Kidney (tissue), 14 donors: ENCODE measurements around the gene SCN10A. TPM values are rescaled to one million over a fixed set of nuclear protein-coding genes. Genes with fewer than 3 reads are reported as not detected.

Source experiments
- DNase-seq, 5 donors: peaks; one replicate each; pipeline ENCODE4 v3.0.0-alpha.2; 2013 to 2020
- FAIRE-seq: peaks from 2 replicates; lab custom pipeline; 2012; peaks lifted over from hg19 to GRCh38; lab: Jason Lieb, UNC
- H3K27ac ChIP-seq, 2 donors: one replicate each; pipeline ENCODE4 v1.7.0; 2013; ENCODE audit warnings: low read depth in 2 of 2, low read length in 2 of 2, inconsistent platforms in 1 of 2
- H3K27me3 ChIP-seq: one replicate; pipeline ENCODE4 v1.7.1; 2013; ENCODE audit warnings: low read length, inconsistent platforms; ENCODE audit not compliant: control insufficient read depth, insufficient read depth
- H3K36me3 ChIP-seq, 3 donors: one replicate each; pipeline versions ENCODE4 v1.7.0 to v1.7.1; 2013; ENCODE audit warnings: low read length in 3 of 3, control low read depth in 1 of 3, inconsistent platforms in 1 of 3; ENCODE audit not compliant: insufficient read depth in 3 of 3, control insufficient read depth in 2 of 3
- H3K4me1 ChIP-seq, 3 donors: one replicate each; pipeline versions ENCODE4 v1.7.0 to v1.7.1; 2013; ENCODE audit warnings: low read length in 3 of 3, inconsistent platforms in 1 of 3, low read depth in 1 of 3; ENCODE audit not compliant: control insufficient read depth in 2 of 3, insufficient read depth in 2 of 3
- H3K4me3 ChIP-seq, 3 donors: one replicate each; pipeline versions ENCODE4 v1.7.0 to v1.8.1; 2013; ENCODE audit warnings: low read length in 3 of 3, control low read depth in 1 of 3, inconsistent platforms in 1 of 3
- H3K9ac ChIP-seq, 3 donors: one replicate each; pipeline versions ENCODE4 v1.7.0 to v1.7.1; 2013; ENCODE audit warnings: low read length in 3 of 3, control low read depth in 1 of 3, inconsistent platforms in 1 of 3
- H3K9me3 ChIP-seq, 3 donors: one replicate each; pipeline versions ENCODE4 v1.7.0 to v1.7.1; 2013; ENCODE audit warnings: low read length in 3 of 3, control low read depth in 1 of 3, inconsistent platforms in 1 of 3; ENCODE audit not compliant: control insufficient read depth in 2 of 3, insufficient read depth in 1 of 3
- intact Hi-C: fragments of 100-400 bp; cut with DNase I; formaldehyde crosslinking; loops from one replicate; pipeline ENCODE4 v1.11.1; 2022
- polyA plus RNA-seq: library from polyadenylated mRNA; stranded (reverse); fragments of 350-450 nt; fragmentation: Illumina TruSeq; extraction: RNeasy Lipid Tissue Mini Kit (QIAGEN cat#74804); gene quantifications from one replicate; pipeline ENCODE4 v1.2.3, GENCODE V29; 2014; ENCODE audit warnings: low read depth, low replicate concordance; ENCODE audit not compliant: insufficient read depth
- total RNA-seq: library from RNA; stranded (reverse); fragmentation: NEBNext Ultra II Directional; extraction: Animal tissue kit (Norgen Biotek cat#: 25700); gene quantifications from one replicate; pipeline ENCODE4 v1.2.1, GENCODE V29; 2021
- TF ChIP-seq, protein P1 (sequence below): IDR thresholded peaks from 3 replicates; pipeline ENCODE4 v1.5.1; 2012; ENCODE audit warnings: mild to moderate bottlenecking, moderate library complexity, borderline replicate concordance; ENCODE audit not compliant: insufficient read depth; ENCODE audit errors: extremely low read depth
- donor health status: control.
- donor health status: control.
- donor health status: control.
- donor health status: control.
- donor health status: control.
- donor health status: DM: yes; HTN: yes; CAD: no.
- donor health status: Normal renal cell carcinoma (clear cell type).

The SCN10A gene
- total and polyA plus RNA-seq, 2 donors from 2014 or later: not detected

DNA sequence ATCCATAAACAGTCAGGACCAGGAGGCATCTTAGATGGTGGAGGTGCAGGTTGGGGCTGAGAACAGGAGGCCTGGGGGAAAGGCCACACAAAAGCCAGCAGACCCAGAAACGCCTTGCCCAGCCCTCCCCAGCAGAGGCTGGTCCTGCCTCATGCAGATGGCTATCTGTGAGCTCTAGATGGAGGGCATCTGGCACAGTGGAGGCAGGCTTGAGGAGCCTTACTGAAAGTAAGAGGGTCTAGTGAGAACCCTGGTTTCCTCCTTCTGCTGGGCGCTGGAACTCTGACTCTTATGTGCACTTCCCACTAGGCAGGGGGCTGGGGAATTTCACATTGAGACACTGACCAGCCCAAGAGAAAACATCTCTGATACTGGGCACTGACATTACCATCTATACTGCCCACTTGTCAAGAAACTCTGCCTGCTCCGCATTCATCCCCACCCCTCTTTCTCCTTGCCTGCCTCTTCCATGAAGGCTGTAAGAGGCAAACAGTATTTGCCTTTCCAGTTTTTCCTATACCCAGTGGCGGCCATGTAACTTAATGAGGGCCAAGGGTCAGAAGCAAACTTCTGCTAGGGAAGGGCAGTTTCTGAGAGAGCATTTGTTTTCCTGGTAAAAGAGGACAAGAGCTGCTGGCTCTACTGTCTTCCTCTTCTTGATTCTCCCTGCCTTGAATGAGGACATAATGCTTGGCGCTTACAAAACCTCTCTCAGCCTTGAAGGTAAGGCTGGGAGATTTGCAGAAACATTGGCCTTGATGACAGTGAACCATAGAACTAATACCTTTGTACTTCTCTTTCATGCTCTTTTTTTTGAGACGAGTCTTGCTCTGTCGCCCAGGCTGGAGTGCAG is 162.1 kb downstream of the SCN10A start:
- H3K27ac ChIP-seq: no peak overlapping the region
- peak in 1 of 5 donors; percentile 27 for DNase-seq
- no peaks in the 10 kb centered on the region for H3K27me3 ChIP-seq
- H3K36me3 ChIP-seq: no peaks in the 10 kb centered on the region
- H3K9me3 ChIP-seq: no peaks in the 10 kb centered on the region
- TF ChIP-seq, protein P1, sequence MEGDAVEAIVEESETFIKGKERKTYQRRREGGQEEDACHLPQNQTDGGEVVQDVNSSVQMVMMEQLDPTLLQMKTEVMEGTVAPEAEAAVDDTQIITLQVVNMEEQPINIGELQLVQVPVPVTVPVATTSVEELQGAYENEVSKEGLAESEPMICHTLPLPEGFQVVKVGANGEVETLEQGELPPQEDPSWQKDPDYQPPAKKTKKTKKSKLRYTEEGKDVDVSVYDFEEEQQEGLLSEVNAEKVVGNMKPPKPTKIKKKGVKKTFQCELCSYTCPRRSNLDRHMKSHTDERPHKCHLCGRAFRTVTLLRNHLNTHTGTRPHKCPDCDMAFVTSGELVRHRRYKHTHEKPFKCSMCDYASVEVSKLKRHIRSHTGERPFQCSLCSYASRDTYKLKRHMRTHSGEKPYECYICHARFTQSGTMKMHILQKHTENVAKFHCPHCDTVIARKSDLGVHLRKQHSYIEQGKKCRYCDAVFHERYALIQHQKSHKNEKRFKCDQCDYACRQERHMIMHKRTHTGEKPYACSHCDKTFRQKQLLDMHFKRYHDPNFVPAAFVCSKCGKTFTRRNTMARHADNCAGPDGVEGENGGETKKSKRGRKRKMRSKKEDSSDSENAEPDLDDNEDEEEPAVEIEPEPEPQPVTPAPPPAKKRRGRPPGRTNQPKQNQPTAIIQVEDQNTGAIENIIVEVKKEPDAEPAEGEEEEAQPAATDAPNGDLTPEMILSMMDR: no peak
- no peak for FAIRE-seq
- intact Hi-C loops: loop anchor here (10.0 kb wide), 1 partner anchor 129 kb away; no protein-coding TSS in a partner anchor
- no peak overlapping the region for H3K4me3 ChIP-seq
- peaks cover 0 to 10% (median 0%) of the 10 kb centered on the region in 3 donors for H3K4me1 ChIP-seq
- no peak overlapping the region for H3K9ac ChIP-seq

DNA sequence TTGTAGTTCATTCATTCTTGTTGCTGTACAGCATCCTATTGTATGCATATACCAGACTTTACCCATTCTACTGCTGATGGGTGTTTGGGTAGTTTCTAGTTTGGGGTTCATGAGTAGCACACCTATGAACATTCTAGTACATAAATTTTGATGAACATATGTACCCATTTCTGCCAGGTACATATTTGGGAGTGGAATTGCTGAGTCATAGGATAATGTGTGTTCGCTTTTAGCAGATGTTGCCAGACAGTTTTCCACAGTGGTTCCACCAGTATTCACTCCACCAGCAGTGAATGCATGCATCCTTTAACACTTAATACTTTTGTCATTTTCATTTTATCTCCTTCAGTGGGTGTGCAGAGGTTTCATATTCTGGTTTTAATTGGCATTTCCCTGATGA is 163.1 kb downstream of the SCN10A start:
- no peak overlapping the region for H3K27ac ChIP-seq
- TF ChIP-seq, protein P1: no peak
- H3K4me1 ChIP-seq: peaks cover 0 to 14% (median 0%) of the 10 kb centered on the region in 3 donors
- FAIRE-seq: no peak
- H3K27me3 ChIP-seq: peaks cover 2% of the 10 kb centered on the region
- intact Hi-C loops: loop anchor here (10.0 kb wide), 1 partner anchor 128 kb away; no protein-coding TSS in a partner anchor
- no peaks in the 10 kb centered on the region for H3K36me3 ChIP-seq
- no peak overlapping the region for H3K4me3 ChIP-seq
- H3K9me3 ChIP-seq: no peaks in the 10 kb centered on the region
- no peak overlapping the region for H3K9ac ChIP-seq
- no peak for DNase-seq

DNA sequence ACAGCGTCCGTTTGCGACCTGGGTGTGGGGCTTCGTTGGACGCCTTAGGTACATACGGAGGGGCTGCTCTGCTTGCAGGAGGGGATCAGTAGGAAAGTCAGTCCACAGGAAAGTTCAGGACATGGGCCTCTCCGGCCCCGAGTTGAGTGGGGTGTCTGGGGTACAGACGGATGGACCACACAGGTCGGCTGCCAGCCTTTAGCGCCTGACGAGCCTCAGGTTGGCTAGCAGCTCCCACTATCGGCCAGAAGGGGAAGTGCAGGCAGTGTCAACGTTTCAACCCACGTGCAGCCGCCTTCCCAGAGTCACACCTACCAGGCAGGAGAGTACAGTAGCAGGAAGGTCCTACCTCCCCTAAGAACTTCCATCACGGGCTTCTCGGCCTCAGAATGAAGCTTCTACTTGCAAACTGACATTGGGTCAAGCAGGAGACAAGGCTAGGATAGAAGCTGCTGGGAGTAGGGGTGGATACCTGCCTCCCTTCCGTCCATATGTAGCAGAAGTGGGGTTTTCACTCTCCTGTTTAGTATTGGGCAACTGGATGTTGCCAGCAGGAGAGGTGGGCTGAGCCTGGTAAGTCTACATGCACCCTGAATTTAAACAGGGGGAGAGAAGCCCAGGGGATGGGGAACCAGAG is 164.7 kb downstream of the SCN10A start:
- no peak for FAIRE-seq

More for the DNA sequence above, 164.7 kb downstream of the SCN10A start:
- H3K9ac ChIP-seq: no peak overlapping the region
- intact Hi-C loops: loop anchor here (10.0 kb wide), 1 partner anchor 126 kb away; no protein-coding TSS in a partner anchor
- H3K4me1 ChIP-seq: peaks cover 0 to 14% (median 0%) of the 10 kb centered on the region in 3 donors
- H3K27ac ChIP-seq: no peak overlapping the region
- TF ChIP-seq, protein P1: peak; percentile 93
- peaks cover 2% of the 10 kb centered on the region for H3K27me3 ChIP-seq
- no peaks in the 10 kb centered on the region for H3K36me3 ChIP-seq
- H3K9me3 ChIP-seq: no peaks in the 10 kb centered on the region
- no peak overlapping the region for H3K4me3 ChIP-seq
- peak; percentile 72 to 86 (median 79) for DNase-seq
